Kidney epithelial cell (primary cell): ENCODE results near the gene CNN3. TPM values are rescaled to one million over a fixed set of nuclear protein-coding genes. Genes with fewer than 3 reads are reported as not detected.

Experiments
- DNase-seq: peaks from one replicate; pipeline ENCODE4 v3.0.0-alpha.2; 2010; ENCODE audit warnings: low read depth
- H3K27me3 ChIP-seq: 2 replicates; pipeline ENCODE4 v1.6.0; 2011; ENCODE audit warnings: low read length; ENCODE audit not compliant: control insufficient read depth, insufficient read depth
- H3K36me3 ChIP-seq: 2 replicates; pipeline ENCODE4 v1.5.1; 2011; ENCODE audit warnings: low read length; ENCODE audit not compliant: control insufficient read depth, insufficient read depth
- H3K4me3 ChIP-seq: 2 replicates; pipeline ENCODE4 v1.5.1; 2011; ENCODE audit warnings: low read depth, mild to moderate bottlenecking, control low read depth, low read length
- total RNA-seq: library from RNA; depleted of rRNA; stranded (reverse); fragments of >200 nt; gene quantifications from 2 replicates; pipeline ENCODE4 v1.2.3, GENCODE V29; 2015
- TF ChIP-seq, protein P1 (sequence below): IDR thresholded peaks from 2 replicates; pipeline ENCODE4 v1.5.1; 2011; ENCODE audit warnings: mild to moderate bottlenecking, moderate library complexity, low read length, control low read depth, inconsistent platforms; ENCODE audit not compliant: insufficient read depth, poor library complexity, severe bottlenecking

CNN3 gene
- total RNA-seq, 1 donor from 2014 or later: 223 TPM

DNA sequence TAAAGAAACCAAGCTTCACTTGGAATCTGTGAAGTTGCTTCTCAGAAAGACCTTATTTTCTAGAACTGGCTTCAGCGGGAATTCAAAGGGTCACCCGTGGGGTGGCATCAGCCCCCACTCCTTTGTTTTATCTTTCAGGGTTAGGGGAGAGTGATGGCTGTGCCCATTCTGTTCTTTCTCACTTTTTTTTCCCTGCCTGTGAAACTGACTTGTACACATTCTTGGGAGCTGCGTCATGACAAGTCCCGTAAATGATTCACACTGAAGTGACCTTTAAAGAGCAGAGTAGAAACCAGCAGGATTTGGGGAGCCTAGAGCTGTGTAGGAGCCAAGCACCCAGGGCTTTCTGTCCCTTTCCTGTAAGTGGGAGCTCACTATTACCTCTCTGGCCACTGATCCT is 63.0 kb downstream of the CNN3 start:
- no peaks in the 10 kb centered on the region for H3K27me3 ChIP-seq
- H3K4me3 ChIP-seq: no peak overlapping the region
- TF ChIP-seq, protein P1, sequence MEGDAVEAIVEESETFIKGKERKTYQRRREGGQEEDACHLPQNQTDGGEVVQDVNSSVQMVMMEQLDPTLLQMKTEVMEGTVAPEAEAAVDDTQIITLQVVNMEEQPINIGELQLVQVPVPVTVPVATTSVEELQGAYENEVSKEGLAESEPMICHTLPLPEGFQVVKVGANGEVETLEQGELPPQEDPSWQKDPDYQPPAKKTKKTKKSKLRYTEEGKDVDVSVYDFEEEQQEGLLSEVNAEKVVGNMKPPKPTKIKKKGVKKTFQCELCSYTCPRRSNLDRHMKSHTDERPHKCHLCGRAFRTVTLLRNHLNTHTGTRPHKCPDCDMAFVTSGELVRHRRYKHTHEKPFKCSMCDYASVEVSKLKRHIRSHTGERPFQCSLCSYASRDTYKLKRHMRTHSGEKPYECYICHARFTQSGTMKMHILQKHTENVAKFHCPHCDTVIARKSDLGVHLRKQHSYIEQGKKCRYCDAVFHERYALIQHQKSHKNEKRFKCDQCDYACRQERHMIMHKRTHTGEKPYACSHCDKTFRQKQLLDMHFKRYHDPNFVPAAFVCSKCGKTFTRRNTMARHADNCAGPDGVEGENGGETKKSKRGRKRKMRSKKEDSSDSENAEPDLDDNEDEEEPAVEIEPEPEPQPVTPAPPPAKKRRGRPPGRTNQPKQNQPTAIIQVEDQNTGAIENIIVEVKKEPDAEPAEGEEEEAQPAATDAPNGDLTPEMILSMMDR: no peak
- peak; percentile 77 for DNase-seq
- no peaks in the 10 kb centered on the region for H3K36me3 ChIP-seq

DNA sequence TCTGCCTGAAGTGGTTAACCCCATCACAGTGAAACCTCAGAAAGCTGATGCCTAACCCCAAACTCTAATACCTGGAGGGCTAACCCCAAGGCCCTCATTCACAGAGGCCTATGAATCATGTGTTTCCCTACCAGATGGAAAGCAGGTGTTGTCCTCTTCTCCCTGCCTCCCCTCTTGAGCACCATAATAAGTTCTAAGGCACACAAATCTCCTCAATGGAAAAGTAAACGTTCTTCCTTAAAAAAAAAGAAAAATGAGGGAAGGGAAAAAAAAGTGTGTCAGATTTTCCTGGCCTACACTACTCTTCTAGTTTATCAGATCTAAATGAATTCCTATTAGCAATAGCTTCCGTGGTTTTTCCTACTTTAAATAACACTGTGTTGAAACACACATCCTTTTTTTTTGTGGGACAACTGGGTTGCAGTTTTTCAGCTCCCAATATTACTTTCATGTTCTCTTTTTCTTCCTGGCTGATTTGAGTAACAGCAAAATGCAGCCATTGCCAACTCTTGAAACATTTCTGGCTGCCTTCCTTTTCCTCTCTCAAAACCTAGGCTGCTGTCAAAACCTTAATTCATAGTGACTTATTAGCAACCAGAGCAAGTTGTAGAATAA is 63.5 kb downstream of the CNN3 start:
- H3K27me3 ChIP-seq: no peaks in the 10 kb centered on the region
- DNase-seq: no peak
- no peaks in the 10 kb centered on the region for H3K36me3 ChIP-seq
- no peak overlapping the region for H3K4me3 ChIP-seq
- TF ChIP-seq, protein P1: no peak

DNA sequence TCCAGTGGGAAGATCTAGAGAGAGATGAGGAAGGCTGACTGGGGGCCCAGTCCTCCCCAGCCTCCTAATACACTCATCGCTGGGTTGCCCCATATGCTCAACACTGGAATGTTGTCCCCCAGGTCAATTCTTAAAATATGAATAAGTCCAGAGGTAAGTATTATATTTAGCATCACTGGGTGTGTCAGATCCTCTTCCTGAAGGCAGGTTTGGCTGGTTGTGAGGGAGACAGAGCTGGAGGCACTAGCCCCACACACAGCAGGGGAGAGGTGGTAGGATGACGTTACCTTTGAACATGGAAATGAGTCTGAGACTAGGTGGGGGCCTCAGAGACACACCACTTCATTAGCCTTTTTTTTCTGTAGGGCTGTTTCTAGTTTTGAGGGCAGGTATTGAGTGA is 64.2 kb downstream of the CNN3 start:
- no peak for DNase-seq
- Histone ChIP-seq H3K4me3 (no peak overlapping the region), H3K27me3 (no peaks in the 10 kb centered on the region), H3K36me3 (no peaks in the 10 kb centered on the region)
- TF ChIP-seq, protein P1: no peak

DNA sequence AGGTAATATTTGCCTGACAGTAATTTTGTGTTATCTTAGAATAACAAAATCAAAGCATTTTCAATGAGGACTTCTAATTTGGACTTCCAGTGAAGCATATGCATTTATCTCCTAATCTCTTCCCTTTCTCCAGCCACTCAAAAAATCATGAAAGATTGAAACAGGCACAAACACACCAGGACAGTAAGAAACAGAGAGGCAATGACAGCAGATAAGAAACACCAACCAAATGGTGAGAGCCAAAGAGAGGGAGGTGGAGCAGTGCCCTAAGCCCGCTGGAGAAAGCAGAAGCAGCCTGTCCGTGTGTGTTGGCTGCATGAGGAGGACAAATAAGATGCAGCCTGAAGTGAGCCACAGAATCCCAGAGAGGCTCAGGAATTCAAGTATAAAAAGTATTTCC is 67.7 kb downstream of the CNN3 start:
- H3K27me3 ChIP-seq: no peaks in the 10 kb centered on the region
- no peak overlapping the region for H3K4me3 ChIP-seq
- DNase-seq: no peak
- TF ChIP-seq, protein P1: no peak
- no peaks in the 10 kb centered on the region for H3K36me3 ChIP-seq

DNA sequence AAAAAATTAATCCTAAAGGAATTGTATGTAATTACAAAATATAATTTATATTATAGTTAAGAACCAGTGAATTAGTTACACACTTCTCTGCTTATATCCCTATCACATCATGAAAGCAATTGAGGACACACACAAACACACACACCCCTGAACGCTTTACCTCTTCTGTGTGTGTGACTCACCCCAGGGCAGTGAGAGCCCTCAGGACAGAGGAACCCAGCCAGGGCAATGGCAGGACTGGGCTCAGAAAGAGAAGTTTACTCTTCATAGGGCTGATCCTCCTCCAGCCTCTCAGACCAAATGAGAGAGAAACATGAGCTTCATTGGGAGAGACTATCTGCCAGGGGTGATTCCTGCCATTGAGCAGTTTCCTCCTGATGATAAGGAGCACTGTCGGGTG is 68.6 kb downstream of the CNN3 start:
- H3K4me3 ChIP-seq: no peak overlapping the region
- H3K36me3 ChIP-seq: no peaks in the 10 kb centered on the region
- H3K27me3 ChIP-seq: no peaks in the 10 kb centered on the region
- peak; percentile 18 for DNase-seq
- TF ChIP-seq, protein P1: no peak

DNA sequence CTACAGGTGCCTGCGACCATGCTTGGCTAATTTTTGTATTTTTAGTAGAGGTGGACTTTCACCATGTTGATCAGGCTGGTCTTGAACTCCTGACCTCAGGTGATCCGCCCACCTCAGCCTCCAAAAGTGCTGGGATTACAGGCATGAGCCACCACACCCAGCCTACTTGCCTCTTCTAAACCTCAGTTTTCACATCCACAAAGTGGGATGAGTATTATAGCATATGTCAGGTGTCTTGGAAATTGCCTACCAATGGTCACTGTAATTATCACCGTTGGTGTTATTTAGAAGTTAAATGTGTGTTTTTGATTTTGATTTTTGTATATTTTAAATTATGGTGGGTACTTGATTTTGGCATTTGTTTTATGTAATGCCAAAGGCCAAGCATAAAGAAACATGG is 70.0 kb downstream of the CNN3 start:
- no peak for DNase-seq
- no peaks in the 10 kb centered on the region for H3K27me3 ChIP-seq

More for the DNA sequence above, 70.0 kb downstream of the CNN3 start:
- Histone ChIP-seq H3K36me3 (no peaks in the 10 kb centered on the region), H3K4me3 (no peak overlapping the region)
- TF ChIP-seq, protein P1: no peak
